DMS53 treated with DMSO at 0.1 percent for 48 hours (cell line): ENCODE results near the gene MIF.
A peak's percentile ranks its signal among the peaks of the same experiment; 100 is the strongest.

Source experiments
- DNase-seq: peaks from one replicate; lab custom pipeline; 2025; ENCODE audit not compliant: unreplicated experiment; lab: John Stamatoyannopoulos, UW

The MIF gene

DNA sequence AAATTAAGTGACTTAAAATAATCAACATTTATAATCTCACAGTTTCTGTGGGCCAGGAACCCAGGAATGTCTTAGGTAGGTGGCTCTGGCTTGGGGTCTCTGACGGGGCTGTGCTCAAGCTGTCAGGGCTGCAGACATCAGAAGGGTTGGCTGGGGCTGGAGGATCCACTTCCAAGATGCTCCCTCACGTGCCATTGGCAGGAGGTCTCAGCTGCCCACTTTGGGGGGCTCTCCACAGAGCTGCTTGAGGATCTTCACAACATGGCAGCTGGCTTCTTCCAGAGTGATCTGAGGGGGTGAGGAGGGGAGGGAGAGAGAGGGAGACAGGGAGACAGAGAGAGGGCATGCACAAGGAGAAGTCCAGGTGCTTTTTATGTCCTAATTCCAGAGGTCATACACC is 18.4 kb upstream of the MIF start:
- no peak for DNase-seq

DNA sequence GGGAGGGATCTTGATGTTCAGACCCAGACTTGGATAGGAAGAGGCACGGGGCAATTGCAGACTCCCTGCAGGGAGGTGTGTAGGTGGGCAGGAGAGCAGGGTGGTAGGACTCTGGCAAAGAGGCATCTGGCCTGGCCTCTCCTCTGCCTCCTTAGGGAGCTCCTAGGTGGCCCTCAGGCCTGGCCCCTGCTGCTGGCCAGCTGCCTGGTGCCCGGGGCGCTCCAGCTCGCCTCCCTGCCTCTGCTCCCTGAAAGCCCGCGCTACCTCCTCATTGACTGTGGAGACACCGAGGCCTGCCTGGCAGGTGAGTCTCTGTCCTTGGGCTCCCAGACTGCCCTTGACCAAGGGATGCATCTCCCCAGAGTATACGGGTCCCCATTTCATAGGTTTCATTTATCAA is 16.6 kb upstream of the MIF start:
- no peak for DNase-seq

DNA sequence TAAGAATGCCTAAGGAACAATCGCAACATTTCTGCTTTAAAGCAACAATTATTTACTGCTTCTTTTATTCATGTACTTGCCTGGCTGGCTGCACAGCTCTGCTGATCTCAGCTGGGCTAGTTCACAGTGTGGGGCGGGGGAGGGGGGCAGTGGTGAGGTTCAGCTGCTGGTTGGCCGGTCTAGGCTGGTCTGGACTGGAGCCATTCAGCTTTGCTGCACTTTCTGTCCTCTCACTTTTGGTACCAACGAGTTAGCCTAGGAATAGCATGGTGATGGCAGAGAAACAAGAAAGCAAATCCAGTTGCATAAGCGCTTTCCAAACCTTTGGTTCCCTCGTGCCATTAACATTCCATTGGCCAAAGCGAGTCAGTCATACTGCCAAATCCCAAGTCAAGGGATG is 16.0 kb upstream of the MIF start:
- no peak for DNase-seq

DNA sequence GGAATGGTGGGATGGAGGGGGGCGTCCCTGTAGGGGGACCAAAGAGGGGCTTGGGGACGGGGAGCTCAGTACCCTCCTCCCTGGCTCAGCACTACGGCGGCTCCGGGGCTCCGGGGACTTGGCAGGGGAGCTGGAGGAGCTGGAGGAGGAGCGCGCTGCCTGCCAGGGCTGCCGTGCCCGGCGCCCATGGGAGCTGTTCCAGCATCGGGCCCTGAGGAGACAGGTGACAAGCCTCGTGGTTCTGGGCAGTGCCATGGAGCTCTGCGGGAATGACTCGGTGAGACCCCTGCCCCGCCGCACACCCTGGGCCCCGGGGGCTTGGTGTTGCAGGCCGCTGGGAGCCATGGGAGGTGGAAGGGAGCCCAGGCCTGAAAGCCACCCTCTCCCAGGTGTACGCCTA is 11.8 kb upstream of the MIF start:
- no peak for DNase-seq

DNA sequence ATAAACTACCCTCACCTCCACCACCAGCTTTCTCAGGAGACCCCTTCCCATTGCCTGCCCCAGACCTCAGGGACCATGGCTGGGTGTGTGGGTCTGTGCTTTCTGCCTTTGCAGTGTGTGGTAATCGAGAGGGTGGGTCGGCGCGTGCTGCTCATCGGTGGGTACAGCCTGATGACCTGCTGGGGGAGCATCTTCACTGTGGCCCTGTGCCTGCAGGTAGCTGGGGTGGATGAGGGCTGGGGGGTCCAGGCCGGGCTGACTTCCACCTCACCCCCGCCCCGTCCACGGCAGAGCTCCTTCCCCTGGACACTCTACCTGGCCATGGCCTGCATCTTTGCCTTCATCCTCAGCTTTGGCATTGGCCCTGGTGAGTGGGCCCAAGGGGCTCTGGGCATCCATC is 10.5 kb upstream of the MIF start:
- no peak for DNase-seq

DNA sequence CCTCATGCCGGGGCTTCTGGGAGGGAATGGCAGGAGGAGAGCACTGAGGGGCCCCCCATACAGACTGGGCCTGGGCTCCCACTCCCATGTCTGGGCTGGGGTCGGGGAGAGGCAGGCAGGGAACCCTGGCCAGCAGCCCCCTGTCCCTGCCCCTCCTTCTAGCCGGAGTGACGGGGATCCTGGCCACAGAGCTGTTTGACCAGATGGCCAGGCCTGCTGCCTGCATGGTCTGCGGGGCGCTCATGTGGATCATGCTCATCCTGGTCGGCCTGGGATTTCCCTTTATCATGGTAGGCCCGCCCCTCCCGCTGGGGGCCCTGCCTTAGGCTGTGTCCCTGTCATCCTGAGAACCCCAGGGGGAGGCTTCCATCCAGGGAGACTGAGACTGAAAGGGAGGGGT is 10.0 kb upstream of the MIF start:
- DNase-seq: no peak

DNA sequence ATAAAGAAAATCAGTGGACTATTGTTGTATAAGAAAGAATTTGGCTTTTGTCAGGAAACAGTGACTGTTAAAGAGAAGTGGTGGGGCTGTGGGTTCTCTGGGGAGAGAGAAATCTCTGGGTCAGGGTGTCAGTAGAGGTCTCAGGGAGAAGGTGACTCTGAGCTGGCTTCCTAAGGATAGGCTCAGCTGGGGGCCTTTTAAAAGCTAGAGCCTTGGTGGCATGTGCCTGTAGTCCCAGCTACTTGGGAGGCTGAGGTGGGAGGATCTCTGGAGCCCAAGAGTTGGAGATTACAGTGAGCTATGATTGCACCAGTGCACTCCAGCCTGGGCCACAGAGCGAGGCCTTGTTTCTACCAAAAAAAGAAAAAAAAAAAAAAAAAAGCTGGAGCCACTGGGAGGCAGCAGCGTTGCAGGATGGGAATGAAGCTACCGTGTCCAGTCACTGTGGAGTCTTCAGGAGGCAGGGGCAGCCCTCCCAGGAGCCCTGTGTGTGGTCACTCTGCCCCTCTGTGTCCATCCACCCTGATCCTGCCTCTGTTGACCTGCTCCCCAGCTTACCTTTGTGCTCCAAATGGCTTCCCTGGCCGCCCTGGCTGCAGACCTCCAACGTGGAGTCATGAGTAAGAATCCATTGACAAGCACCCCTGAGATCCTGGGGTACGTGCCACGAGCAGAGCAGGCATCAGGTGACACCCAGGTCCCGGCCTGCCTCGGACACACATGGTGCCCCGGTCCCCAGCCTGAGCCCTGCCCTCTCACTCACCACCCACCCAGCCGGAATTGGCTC is 5.4 kb upstream of the MIF start:
- DNase-seq: no peak

DNA sequence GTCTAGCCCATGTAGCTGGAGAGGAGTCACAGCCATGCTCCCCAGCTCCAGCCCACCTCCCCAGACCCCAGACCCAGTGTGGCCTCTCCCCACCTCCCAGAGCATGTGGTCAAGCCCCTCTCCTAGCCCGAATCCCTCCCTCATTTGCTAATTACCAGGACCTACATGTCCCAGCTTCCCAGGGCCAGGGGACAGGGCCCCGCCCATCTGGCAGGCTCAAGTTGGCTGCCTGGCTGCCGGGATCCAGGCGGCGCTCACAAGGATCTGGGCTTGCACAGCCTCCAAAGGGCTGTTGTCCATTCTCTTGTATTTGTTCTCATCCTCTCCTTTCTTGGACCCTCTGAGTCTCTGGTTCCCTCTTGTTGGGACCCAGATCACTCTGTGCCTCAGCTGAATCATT is 4.6 kb upstream of the MIF start:
- no peak for DNase-seq

DNA sequence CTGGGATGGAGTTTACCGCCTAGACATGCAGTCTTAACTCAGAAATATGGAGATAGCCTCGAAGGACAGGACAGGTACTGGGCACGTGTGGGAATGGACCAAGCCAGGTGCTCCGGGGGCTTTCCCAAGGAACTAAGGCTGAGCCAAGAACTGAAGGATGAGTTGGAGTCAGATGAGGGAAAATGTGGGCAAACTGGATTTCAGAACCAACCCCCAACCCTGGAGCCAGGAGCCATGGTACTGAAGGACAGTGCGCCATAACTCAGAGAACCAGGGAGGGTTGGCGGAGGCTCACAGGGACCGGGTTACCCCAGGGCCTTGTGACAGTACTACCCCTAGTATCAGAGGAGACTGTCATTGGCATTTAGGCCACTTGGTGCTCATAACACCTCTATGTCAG is 2.5 kb upstream of the MIF start:
- DNase-seq: no peak

DNA sequence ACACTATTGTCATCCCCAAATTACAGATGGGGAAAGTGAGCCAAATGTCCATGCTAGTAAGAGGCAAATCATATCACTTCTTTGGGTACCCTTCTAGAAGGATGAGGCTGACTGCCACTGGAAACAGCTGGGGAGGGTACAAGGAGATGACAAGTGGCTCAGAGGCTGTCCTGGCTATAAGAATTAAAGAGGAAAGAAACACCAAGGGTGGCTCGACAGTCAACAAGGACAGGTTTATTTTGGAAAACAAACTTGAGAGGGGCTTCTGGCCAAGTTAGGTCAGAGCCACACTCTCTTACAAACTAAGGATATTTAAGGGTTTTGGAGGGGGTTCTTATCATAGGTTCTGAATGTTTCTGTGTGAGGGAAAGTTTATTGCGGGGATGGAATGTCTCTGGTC is 2.1 kb upstream of the MIF start:
- no peak for DNase-seq

DNA sequence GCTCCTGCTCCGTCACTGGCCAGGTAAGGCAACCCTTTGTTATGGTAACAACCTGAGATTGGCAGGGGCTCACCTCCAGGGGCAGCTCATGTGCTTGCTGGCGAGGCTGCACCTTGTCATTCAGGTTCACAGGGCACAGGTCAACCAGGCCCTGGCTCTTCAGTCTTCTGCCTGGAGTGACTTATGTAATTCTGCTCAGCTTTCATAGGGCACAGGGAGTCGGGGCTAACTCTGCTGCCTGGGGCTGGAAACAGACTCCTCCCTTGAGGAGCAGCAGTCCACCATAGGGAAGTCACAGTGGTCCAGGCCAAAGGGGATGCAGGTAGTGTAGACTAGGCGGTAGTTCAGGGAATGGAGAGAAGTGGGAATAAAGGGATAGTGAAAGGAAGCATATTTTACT is 1.5 kb upstream of the MIF start:
- DNase-seq: no peak

DNA sequence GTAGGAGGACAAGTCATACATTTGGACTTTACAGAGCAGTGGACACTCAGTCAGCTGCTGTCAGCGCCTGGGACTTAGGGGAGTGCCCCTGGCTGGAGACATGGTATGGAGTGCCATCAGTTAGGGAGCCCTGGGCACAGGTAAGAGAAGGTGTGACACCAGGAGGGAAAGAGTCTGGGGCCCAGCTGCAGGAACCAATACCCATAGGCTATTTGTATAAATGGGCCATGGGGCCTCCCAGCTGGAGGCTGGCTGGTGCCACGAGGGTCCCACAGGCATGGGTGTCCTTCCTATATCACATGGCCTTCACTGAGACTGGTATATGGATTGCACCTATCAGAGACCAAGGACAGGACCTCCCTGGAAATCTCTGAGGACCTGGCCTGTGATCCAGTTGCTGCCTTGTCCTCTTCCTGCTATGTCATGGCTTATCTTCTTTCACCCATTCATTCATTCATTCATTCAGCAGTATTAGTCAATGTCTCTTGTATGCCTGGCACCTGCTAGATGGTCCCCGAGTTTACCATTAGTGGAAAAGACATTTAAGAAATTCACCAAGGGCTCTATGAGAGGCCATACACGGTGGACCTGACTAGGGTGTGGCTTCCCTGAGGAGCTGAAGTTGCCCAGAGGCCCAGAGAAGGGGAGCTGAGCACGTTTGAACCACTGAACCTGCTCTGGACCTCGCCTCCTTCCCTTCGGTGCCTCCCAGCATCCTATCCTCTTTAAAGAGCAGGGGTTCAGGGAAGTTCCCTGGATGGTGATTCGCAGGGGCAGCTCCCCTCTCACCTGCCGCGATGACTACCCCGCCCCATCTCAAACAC is 850 bp upstream of the MIF start:
- DNase-seq: no peak

DNA sequence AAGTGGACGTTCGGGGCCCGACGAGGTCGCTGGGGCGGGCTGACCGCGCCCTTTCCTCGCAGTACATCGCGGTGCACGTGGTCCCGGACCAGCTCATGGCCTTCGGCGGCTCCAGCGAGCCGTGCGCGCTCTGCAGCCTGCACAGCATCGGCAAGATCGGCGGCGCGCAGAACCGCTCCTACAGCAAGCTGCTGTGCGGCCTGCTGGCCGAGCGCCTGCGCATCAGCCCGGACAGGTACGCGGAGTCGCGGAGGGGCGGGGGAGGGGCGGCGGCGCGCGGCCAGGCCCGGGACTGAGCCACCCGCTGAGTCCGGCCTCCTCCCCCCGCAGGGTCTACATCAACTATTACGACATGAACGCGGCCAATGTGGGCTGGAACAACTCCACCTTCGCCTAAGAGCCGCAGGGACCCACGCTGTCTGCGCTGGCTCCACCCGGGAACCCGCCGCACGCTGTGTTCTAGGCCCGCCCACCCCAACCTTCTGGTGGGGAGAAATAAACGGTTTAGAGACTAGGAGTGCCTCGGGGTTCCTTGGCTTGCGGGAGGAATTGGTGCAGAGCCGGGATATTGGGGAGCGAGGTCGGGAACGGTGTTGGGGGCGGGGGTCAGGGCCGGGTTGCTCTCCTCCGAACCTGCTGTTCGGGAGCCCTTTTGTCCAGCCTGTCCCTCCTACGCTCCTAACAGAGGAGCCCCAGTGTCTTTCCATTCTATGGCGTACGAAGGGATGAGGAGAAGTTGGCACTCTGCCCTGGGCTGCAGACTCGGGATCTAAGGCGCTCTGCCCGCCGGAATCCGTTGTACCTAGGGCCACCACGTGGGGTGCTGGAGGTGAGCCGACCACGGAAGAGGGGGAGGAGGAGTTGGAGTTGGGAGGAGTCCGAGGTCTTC is 771 bp downstream of the MIF start:
- peak; percentile 13 for DNase-seq

DNA sequence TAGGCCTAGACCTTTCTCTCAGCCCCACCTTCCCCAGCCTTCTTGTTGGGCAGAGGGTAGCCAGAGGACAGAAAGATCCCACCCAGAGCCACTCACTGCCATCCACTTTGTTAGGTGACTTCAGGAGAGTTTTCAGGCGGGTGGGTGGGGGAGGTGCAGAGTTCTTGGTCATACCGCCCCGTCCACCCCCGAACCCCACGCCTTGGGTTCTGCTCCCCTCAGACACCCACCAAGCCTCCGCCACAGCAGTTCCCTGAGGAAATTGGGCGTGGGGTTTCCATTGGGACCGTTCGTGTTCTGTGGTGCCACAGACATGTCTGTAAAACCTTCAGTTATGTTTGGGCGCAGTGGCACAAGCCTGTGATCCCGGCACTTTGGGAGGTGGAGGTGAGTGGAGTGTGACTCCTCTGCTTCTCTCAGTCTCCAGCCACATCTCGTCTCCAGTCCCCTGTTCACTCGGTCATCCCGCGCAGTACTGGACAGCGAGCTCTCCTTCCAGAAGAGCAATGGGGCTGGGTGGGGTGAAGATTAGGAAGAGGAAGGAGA is 1.5 kb downstream of the MIF start:
- DNase-seq: no peak

DNA sequence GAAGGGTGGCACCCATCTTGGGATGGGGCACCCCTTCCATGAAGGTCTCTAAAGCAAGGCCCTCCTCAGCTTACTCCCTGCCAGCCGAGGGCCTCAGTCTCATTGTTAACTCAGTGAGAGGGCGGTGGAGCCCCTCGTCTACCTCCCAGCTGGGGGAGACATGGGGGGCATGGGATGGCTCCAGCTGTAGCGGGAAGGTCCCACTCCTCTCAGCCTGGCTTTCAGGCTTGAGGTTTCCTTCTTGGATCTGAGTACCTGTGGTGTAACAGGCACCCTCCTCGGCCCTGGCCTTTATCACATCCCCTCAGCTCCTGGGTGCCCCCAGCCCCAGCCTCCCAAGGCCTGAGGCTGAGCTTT is 2.0 kb downstream of the MIF start:
- no peak for DNase-seq

DNA sequence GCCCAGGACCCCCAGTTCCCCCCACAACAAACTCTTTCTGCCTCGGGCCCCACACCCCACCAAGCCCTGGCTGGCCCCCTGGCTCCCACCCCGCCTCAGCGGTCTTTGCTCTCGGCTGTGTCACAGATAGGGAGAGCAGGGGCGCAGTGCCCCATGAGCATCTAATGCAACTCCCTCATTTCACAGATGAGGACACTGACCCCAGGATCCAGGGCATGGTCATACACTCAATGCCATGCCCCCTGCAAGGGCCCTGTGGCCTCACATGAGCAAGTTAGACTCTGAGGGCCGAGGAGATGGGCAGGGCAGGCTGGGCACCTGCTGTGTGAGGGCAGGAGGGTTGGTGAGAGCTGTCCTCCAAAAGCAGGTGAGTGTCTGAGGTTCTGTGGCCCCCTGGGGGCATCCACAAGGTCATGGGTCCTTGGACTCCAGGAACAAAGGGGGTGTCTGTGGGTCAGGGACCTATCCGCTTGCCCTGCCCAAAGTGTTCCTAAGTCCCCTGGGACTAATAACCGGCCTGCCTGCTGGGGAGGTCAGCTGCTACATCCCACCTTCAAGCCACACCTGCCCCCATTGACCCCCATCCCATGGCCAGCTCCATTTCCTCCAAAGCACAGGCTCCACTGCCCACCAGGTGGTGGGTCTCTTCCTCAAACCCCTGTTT is 2.5 kb downstream of the MIF start:
- DNase-seq: no peak

DNA sequence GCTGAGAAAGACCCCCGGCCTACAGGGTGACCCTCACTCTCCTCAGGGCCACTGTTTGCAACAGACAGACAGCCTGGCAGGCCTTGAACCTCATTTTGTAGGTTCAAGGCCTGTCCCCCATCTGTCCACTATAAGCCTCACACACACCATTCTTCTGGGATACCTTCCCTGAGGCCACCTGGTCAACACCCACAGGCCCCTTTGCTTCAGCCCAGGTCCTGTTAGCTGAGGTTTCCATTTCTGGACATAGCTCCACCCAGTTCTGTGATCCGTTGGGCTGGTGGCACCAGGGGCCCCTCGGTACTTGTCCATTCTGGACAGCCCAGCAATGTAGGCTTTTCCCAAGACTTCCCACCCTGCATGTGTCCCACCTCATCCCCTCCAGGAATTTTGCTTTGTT is 3.1 kb downstream of the MIF start:
- DNase-seq: no peak

DNA sequence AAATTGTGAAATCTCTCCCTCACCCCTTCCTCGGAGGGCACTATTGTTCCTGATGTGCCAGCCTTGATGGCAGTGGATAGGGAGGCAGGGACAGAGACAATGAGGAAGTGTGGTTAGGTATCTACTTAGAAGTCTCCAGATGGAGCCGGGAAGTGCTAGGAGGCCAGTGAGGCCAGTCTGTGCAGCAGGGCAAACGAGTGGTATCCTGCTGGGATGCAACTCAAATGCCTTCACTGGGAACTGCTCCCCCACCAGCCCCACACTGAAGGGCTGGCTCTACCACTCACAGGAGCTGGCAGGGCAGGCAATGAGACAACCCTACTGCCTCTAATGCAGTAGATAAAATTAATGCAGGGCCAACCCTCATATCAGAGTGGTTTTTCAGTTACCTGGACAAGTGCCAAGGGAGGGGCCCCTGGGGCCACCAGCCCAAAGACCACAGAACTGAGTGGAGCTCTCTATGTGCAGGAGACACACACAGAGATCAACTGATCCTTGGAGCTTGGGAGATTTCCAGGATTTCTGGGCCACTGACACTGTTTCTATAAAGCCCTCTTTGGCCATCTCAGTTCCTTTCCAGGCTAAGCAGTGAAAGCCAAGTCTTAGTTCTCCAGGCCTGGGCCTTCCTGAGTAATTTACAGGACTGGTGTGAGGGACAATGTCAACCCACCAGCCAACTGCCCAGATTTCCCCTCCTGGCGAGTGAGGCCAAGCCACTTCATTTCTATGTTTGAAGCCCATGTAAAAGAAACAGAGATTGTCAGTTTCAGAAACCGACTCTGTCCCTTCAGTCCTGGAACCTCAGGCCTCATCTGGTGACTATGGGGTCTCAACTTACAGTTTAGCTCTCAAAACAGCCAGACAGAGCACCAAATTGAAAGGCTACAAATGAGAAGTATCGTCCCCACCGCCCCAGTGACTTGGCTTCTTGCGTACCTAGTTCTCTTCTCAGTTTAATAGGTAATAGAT is 4.1 kb downstream of the MIF start:
- DNase-seq: no peak

DNA sequence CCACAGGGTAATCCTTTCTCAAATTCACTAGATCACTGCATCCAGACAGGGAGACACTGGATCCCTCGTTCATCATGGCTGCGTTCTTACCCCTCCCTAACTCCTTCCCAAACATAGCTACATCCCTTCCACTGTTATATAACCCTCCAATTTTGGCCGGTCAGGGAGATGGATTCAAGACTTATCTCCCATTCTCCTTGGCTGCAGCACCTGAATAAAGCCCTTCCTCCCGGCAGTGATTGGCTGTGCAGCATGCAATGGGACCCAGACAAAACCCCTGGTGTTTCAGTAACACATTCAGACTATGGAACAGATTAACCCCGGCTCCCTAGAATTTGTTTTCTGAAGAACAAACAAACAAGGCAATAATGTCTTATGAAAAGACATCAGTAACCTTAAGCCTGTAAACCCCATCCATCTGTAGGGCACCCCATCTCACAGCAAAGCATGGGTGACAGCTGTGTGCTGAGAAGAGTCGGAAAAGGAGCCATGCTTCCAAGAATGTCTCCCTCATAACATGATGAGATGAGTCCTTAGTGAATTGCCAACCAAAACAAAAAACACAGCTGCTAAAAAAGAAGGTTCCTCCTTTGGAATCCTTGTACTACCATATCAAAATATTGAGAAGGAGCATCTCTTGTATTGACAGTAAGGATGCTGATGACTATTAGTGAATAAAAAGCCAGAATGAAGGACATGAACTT is 5.0 kb downstream of the MIF start:
- no peak for DNase-seq
